Measurements from ENCODE around the gene KAT8. TPM values are rescaled to one million over a fixed set of nuclear protein-coding genes. Genes with fewer than 3 reads are reported as not detected.

KAT8 gene
- total and polyA plus RNA-seq, 2 of the 13 experiments (the other 11 are each of a cell fraction or from before 2014, with no cell fraction given), result 79.0 to 84.2 TPM

DNA sequence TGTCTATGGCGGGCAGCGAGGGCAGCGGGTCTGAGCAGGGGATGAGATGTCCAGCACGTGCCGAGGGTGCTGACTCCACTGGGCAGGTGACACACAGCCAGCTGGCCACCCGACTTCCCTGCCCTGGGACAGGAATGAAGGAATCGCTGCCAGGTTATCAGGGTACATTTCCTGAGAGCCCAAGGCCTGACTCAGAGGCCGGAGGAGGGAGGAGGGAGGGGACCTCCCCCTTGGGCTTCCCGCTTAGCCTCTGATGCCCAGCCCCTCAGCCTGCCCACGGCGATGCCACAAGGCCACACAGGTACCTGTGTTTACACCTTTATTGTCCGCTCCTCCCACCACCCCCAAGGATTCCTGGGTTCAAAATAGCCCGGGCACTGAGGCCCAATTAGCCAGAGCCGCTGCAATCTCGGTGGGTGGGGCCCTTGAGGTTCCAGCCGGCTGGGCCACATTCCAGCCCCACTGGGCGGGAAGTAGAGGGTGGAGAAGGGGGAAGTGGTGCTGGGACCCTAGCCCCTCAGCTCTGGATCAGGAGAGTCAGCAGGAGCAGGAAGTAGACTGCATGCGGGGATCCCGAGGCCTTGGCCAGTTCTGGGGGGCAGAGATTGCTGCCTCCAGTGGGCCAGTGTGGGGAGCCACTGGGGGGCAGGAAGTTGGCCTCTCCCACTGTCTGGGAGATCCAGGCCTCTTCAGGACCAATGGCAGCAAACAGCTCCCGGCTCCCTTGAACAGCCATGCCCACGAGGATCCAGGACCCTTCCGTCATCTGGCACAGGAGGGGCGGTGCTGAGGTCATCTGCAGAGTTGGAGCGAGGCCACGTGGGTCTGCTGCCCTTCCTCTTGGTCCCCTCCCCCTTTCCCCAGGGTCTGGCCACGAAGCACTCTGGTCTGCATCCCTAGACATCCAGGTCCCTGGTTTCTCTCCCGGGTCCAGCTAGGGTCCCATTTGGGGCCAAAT is 21.4 kb downstream of the KAT8 start:
- Histone ChIP-seq H3K27ac (ENCODE audit: extremely low read length, insufficient read depth, low read length) (peak overlapping the region; percentile 6), H3K4me1 (ENCODE audit: insufficient read depth, low read length) (peaks cover 78% of the 10 kb centered on the region), H3K36me3 (replicated peaks in 1 of 2; ENCODE audit: control insufficient read depth in 1 of 2, insufficient read depth in 2 of 2, low read length in 2 of 2) (no peaks in the 10 kb centered on the region), H2AFZ (ENCODE audit: low read length) (no peak overlapping the region), H3K4me3 (replicated peaks in 1 of 3; ENCODE audit: insufficient read depth in 1 of 3, low read depth in 2 of 3, low read length in 3 of 3) (peak overlapping the region; percentile 29 to 67 (median 41)), H3K9me3 (ENCODE audit: low read length) (no peaks in the 10 kb centered on the region), H3K9ac (ENCODE audit: insufficient read depth, low read depth, low read length) (peak overlapping the region; percentile 51), H4K20me1 (ENCODE audit: insufficient read depth, low read length) (no peaks in the 10 kb centered on the region), H3K79me2 (ENCODE audit: insufficient read depth, low read length) (no peaks in the 10 kb centered on the region), H3K27me3 (ENCODE audit: control insufficient read depth in 1 of 2, insufficient read depth in 2 of 2, low read length in 2 of 2) (peaks cover 2 to 3% of the 10 kb centered on the region in 2 experiments; a peak in 2 of 5 replicates), H3K4me2 (ENCODE audit: low read depth, low read length) (peak overlapping the region; percentile 91)
- FAIRE-seq (no peak), DNase-seq (ENCODE audit: low spot score) (peak; percentile 41), ATAC-seq (peak; percentile 0; the same call in 1 of the 3 replicates)
- no TSS peak for BruUV-seq (replicated peaks)
- intact Hi-C loops (cut with micrococcal nuclease; ENCODE audit: unreplicated experiment) (no loop called here), in situ Hi-C loops (cut with HindIII; ENCODE audit: extremely low pct_ligation_motif_present, low pct_unique_long_range_greater_than_20kb) (no loop called here)
- ChIA-PET POLR2A (interaction anchor here (1.1 to 11.4 kb wide), 8 partner anchors 9 to 189 kb away, joined by 3 to 275 read pairs (median 5); partner anchors contain the start of genes FUS, KAT8, VKORC1 and ZNF646), CTCF (ENCODE audit: low intra/inter-chr PET ratio, low total read pairs) (no interaction called here)
- 6% methylated on average over 21 of the region's 27 CpGs for WGBS (ENCODE audit: low lambda C conversion rate)
- TF ChIP-seq ZNF782 (CRISPR knock-in tag; IDR thresholded peaks at IDR 0.05; ENCODE audit: borderline replicate concordance) (0 out of 2 replicates have a peak, but pooled peaks have one; percentile 35), HDAC1 (CRISPR knock-in tag; IDR thresholded peaks at IDR 0.05) (peak; percentile 54), ZBTB33 (CRISPR knock-in tag; IDR thresholded peaks at IDR 0.05) (no peak), ZNF274 (CRISPR knock-in tag; IDR thresholded peaks at IDR 0.05) (0 out of 2 replicates have a peak, but pooled peaks have one; percentile 53), SNAPC4 (CRISPR knock-in tag; IDR thresholded peaks at IDR 0.05) (no peak), TEAD3 (CRISPR knock-in tag; optimal IDR thresholded peaks at IDR 0.05; ENCODE audit: borderline replicate concordance) (peak; percentile 76), ZNF3 (CRISPR knock-in tag; IDR thresholded peaks at IDR 0.05) (no peak), ZNF691 (CRISPR knock-in tag; IDR thresholded peaks at IDR 0.05; ENCODE audit: borderline replicate concordance, low read depth) (peak; percentile 12; the same call in 1 of the 2 replicates), HIC2 (CRISPR knock-in tag; IDR thresholded peaks at IDR 0.05; ENCODE audit: low read depth) (peak; percentile 63), ZMAT3 (CRISPR knock-in tag; conservative IDR thresholded peaks at IDR 0.05) (peak; percentile 77), NFKBIZ (CRISPR knock-in tag; IDR thresholded peaks at IDR 0.05) (no peak)
- TF ChIP-seq, protein P1, sequence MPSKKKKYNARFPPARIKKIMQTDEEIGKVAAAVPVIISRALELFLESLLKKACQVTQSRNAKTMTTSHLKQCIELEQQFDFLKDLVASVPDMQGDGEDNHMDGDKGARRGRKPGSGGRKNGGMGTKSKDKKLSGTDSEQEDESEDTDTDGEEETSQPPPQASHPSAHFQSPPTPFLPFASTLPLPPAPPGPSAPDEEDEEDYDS (CRISPR knock-in tag; IDR thresholded peaks at IDR 0.05), result 0 out of 2 replicates have a peak, but pooled peaks have one; percentile 15

Measured in HepG2 (cell line).